AG04449 (cell line): ENCODE results near the gene KIF13A.

ENCODE experiments used
- CTCF ChIA-PET: fragments of 350-600 bp; formaldehyde crosslinking; extraction: SDS; loops from one replicate; lab custom pipeline; 2021; ENCODE audit warnings: antibody characterized with exemption; lab: Yijun Ruan, JAX
- POLR2A ChIA-PET: fragments of 400-600, 350-600 bp; formaldehyde crosslinking; extraction: SDS; loops from one replicate; lab custom pipeline; 2020; ENCODE audit warnings: antibody characterized with exemption, inconsistent platforms; lab: Yijun Ruan, JAX
- DNase-seq: peaks from one replicate; pipeline ENCODE4 v3.0.0-alpha.2; 2010; ENCODE audit warnings: low read depth, low spot score
- H3K4me3 ChIP-seq: 2 replicates; pipeline ENCODE4 v1.5.1; 2011; ENCODE audit warnings: low read depth, mild to moderate bottlenecking, control low read depth, low read length
- CTCF ChIP-seq: IDR thresholded peaks from one replicate; pipeline ENCODE4 v1.5.1; 2011; ENCODE audit warnings: mild to moderate bottlenecking, moderate library complexity, low read length, control low read depth, inconsistent platforms; ENCODE audit not compliant: insufficient read depth; ENCODE audit errors: missing control alignments

Gene KIF13A

GRCh38 chr6:17945111-17945510 lies 42.3 kb downstream of the KIF13A start:
- no peak for TF ChIP-seq CTCF
- POLR2A ChIA-PET = no interaction called here
- no peak for DNase-seq
- no peak overlapping the region for H3K4me3 ChIP-seq
- CTCF ChIA-PET = interaction anchor here (1.1 to 1.9 kb wide), 2 partner anchors 14 to 16 kb away, joined by 3 to 5 read pairs; no protein-coding TSS in a partner anchor

GRCh38 chr6:17941318-17941717 lies 46.1 kb downstream of the KIF13A start:
- ChIA-PET CTCF (no interaction called here), POLR2A (interaction anchor here (0.8 kb wide), 1 partner anchor 13 kb away, joined by 4 read pairs; no protein-coding TSS in a partner anchor)
- DNase-seq = no peak
- H3K4me3 ChIP-seq = no peak overlapping the region
- no peak for TF ChIP-seq CTCF

- no peak overlapping the region for H3K4me3 ChIP-seq
- no peak for DNase-seq
- POLR2A ChIA-PET = interaction anchor here (0.8 kb wide), 1 partner anchor 12 kb away, joined by 4 read pairs; no protein-coding TSS in a partner anchor
- CTCF ChIA-PET = no interaction called here
- no peak for TF ChIP-seq CTCF
Observed at GRCh38 chr6:17940151-17940792, 47.2 kb downstream of the KIF13A start.

GRCh38 chr6:17938901-17939300 lies 48.5 kb downstream of the KIF13A start:
- TF ChIP-seq CTCF = no peak
- ChIA-PET POLR2A (no interaction called here), CTCF (no interaction called here)
- no peak overlapping the region for H3K4me3 ChIP-seq
- no peak for DNase-seq

DNA sequence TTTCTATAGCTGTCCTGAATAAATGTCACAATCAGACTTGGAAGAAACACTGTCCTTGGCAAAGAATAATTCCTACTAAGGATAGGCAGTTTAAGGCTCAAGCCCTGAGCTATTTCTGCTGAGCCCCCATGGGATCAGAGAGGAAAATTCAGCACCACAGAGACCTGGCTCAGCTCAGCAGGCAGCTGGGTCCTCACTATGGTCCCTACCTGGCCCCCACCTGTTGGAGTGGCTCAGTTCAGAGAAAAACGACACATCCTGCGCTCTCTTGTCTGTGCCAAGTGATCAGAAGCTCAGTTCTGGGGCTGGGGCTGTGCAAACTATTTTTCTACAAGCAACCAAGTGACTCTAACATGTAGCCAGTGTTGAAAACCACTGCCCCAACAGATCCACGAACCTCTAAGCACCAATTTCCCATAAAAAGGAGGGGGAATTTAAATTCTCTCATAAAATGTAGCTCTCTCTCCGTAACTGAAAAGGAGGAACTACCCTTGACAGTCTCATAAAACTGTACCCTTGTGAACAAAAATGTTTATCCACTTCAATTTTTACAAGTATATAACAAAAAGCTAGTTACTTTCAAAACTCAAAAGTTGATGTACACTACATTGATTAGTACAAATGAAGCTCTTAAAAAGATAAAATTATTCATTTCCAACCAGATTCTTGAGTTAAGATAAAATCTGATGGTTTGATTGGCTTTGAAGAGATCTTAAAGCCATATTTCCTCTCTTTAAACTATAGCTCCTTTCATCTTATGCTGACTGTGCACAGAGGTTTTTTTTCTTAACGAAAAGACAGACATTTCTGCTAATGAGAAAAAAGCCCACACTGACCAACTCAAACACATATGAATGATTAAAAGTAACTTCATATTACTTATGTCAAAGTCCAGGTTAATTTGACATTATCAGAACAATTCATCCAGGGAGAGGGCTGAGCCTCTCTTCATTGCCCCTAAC lies 52.0 kb downstream of the KIF13A start:
- CTCF ChIA-PET = interaction anchor here (1.0 to 1.6 kb wide), 2 partner anchors 22 to 187 kb away, joined by 3 read pairs; no protein-coding TSS in a partner anchor
- POLR2A ChIA-PET = interaction anchor here (0.9 kb wide), 1 partner anchor 52 kb away, joined by 3 read pairs; the partner anchor contains the start of gene KIF13A
- no peak for DNase-seq
- no peak overlapping the region for H3K4me3 ChIP-seq
- TF ChIP-seq CTCF = no peak

GRCh38 chr6:17933716-17934115 lies 53.7 kb downstream of the KIF13A start:
- no peak for TF ChIP-seq CTCF
- ChIA-PET POLR2A (no interaction called here), CTCF (interaction anchor here (0.6 to 1.2 kb wide), 2 partner anchors 10 to 13 kb away, joined by 3 read pairs; no protein-coding TSS in a partner anchor)
- H3K4me3 ChIP-seq = no peak overlapping the region
- no peak for DNase-seq
